GM19468 (cell line): ENCODE measurements around the gene APIP.
A peak's percentile ranks its signal among the peaks of the same experiment; 100 is the strongest.
"Not testable (repeated sequence)": the region's sequence is repeated elsewhere in the genome, so short reads cannot be mapped to it uniquely, and the experiment has no call there.

Experiments used
- ATAC-seq: cut with Tn5 transposase; IDR thresholded peaks from one replicate; pipeline ENCODE4 v1.9.1; 2021; ENCODE audit warnings: mild to moderate bottlenecking, moderate library complexity, moderate number of reproducible peaks; ENCODE audit not compliant: unreplicated experiment; ENCODE audit errors: extremely low read depth

The APIP gene

DNA sequence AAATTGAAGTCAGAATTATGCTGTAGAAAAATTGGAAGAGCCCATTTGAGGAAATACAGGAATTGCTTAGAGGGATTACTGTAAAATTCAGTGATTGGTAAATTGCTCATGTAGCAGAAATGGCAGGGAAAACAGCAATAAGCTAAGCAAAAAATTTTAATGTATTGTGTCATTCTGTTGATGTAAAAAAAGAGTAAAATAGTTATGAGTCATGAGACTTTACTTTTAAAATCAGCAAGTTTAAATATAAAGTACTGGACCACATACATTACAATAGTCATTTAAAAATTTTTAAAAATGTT, 10.6 kb upstream of the APIP start:
- no peak for ATAC-seq

DNA sequence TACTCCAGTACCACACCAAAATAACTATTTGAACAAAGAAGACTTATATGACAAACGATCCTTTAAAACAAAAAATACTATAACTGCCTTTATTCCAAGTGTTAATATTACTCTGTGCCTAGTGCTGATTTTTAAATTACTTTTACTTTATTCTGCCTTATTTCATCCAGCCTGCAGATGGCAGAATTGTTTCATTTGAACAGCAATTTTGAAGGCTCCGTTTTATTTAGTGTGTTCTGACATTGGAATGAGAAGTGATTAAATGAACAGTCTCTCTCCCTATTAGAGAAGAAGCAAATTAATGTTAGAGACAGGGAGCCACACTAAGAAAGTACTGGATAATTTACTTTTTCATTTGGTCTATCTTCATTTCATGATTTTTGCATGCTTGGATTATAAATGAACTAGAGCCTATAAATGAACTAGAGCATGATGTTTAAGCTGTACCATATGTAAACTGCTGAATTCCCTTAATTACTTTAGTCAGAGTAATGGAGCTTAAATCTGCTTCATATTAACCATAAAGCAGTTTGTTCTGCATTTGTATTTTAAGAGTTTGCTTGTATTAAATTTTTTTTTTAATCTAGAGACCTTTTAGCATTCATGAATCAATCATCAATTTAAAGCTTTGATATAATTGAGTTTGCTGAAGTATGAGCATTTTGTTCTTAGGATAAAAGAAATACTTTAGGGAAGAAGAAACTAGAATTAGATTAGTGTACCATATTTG, 10.1 kb upstream of the APIP start:
- no peak for ATAC-seq

DNA sequence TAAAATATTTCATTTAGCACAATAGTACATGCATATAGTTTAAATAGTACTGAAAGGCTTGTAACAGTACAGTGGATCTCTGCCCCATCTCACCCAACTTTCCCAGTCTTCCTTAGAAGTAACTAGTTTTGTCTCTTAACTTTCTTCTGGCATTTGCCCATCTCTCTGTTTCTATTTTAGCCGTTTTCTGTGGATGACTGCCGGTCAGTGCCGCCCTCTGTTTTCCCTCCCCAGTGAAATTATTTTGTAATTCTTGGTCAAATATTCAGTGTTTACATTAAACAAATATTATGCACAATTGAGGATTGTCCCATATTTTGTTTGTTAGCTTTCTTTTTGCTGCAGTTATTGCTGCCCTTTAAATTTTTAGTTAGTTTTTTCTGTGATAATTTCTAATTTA, 8.5 kb upstream of the APIP start:
- ATAC-seq, result no peak

DNA sequence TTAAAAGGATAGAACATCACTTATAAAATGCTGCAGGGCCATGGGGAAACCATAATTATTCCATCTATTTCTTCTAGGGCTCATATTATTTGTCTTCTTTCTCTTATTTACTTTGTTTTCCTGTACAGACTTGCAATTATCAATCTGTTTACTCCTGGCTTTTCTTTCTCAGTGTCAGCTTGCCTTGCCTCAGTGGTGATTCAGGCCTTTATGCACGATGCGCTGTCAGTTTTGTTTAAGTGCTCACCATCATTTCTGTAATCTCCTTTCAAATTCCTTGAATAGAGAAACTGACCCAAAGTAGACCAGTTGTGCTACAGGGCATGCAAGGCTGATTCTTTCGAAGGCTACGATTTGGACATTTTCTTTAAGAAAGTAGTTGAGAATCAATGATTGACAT, 5.0 kb upstream of the APIP start:
- no peak for ATAC-seq

DNA sequence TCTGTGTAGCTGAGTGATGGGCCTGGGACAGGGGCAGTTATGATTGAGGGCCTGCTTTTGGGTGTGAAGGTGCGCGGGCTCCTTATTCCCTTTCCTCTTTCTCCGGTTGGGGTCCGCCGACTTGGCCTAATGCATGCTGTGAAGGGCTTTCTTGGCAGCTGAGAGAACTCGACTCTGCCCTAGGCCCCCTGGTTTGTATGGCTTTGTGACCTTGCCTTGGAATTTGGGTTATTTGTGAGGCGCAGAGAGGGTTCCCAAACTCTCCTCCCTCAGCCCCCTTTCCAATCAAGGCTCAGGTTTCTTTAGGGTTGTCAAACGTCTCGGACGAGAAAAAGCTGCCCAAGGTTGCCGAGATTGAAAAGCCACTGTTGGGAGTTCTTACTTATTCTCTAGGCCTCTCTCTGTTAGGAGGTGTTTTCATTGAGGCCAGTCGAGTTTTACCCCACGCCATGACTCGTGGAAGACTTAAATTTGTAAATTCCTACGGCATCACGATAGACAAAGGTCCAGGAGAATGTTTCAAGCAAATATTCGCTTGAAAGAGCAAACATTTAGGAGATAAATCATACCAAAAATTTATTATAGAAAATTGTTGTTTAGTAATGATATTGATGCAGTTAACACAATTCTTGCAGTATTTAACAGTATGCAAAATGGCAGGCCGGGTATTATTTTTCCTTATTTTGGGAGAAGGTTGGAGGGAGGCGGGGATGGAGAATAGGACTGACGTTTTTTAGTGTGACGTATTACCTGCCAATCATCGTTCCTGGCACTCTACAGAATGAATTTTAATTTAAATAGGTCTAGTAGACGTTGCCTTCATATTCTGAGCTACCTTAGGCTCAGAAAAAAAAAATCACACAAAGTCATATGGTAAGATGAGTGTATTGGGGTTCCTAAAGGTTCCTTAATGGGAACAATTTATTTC, 928 bp upstream of the APIP start:
- no peak for ATAC-seq

DNA sequence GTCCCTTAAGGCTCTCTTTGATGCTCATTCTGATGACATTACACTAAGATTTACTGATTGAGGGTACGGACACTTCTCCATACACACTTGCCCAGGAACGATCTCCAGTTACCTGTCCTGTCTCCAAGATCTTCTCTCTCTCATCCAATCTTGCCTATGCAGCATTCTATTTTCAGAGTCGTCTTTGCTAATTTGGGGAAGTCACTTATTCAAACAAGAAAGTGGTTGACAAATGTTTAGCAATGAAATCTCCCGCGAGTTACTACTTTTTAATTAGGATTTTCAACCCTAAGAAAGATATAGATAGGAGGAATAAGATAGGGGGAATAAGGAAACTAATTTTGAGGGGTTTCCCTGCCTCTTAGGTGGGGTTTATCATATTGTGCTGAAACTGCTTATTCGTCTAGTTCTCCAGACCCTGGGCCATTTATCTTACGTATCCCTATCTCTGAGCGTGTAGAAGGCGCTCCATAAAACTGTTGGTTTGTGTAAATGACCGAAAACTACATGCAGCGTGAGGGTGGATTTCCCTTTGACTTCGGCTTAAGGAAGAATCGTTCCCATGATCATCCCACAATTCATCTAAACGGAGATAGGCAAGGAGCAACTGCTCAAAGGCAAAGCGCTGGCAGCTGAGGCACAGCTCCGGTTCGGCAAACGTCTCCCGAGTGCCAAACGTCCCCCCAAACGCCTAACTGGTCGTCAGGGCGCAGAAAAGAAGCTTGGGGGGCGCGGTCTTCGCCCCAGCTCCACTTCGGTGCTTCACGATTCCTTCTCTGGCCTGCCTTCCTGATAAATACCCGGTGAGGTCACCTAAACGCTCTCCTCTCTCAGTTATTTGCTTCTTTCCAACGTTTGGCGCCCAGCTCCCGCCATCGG, 804 bp downstream of the APIP start:
- ATAC-seq, result no peak

DNA sequence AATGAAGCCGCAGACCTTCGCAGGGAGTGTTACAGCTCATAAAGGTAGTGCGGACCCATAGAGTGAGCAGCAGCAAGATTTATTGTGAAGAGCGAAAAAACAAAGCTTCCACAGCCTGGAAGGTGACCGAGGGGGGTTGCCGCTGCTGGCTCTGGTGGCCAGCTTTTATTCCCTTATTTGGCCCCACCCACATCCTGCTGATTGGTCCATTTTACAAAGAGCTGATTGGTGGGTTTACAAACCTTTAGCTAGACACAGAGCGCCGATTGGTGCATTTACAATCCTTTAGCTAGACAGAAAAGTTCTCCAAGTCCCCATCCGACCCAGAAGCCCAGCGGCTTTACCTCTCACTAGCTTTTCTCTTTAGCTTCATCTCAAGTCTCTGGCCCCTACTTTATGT, 2.6 kb downstream of the APIP start:
- ATAC-seq, result not testable (repeated sequence)

DNA sequence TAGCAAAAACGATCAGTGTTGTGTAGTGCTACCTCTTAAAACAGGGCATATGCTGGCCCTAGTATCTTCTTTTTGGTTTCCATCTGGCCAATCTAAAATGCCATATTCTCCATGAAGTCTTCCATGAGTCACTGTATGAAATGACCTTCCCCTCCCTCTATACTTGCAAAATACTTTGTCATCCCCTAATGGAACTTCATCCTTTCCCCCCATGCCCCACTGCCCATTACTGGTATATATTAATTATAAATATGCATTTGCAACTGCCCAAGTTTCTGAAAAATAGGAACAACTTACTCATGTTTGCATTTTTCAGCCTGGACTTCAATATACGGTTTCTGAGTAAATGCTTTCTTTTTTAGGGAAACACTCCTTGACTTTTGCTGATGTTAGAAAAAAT, 4.5 kb downstream of the APIP start:
- no peak for ATAC-seq

DNA sequence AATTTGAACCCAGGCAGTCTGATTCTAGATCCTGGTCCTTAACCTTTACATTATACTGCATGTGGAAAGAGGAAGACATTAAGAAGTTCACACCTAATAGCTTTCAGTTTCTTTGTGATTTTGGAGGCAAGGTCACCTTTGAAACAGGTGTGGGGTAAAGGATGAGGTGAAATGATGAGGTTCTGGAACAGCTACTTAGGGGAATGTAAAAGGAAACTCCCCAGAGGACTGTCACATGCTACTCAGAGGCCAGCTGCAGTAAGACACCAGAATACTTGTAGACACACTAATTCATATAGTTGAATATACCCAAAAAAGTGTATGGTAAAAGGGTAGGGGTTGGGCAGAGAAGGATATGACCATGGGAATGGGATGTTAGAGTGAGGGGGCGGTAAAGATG, 5.4 kb downstream of the APIP start:
- peak; percentile 30 for ATAC-seq

DNA sequence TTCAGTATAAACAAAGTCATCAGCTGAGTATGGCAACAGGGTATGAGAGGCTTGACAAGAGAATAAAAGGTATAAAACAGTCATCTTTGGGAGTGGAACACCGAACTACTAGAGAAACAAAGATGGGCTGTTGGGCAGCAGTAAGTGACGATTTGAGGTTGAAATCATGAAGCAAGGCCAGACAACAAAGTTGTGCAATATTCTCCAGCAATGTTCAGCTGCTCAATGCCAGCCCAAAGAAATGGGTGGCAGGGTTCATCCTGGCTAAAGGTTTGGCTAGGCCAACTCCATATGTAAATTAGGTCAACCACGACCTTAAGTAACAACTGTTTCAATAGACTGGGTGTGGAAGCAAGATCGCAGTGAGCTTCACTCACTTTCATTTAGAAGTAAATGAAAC, 6.2 kb downstream of the APIP start:
- ATAC-seq, result no peak

DNA sequence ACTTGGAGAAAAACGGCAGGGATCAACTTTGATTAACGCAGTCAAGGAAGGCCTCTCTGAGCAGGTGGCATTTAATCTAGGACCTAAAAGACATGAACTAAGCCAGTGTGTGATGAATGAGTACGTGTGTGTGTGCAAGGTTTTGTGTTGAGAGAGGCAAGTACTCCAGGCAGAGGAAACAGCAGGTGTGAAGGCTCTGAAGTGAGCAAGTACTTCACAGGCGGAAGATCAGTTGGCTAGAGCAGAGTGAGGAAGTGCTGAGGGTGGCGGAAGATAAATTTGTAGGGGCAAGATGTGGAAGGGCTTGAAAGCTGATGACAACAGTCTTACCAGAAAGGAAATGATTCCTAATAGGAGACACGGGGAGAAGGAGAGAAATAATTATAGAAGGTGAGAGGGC, 6.8 kb downstream of the APIP start:
- ATAC-seq, result no peak

DNA sequence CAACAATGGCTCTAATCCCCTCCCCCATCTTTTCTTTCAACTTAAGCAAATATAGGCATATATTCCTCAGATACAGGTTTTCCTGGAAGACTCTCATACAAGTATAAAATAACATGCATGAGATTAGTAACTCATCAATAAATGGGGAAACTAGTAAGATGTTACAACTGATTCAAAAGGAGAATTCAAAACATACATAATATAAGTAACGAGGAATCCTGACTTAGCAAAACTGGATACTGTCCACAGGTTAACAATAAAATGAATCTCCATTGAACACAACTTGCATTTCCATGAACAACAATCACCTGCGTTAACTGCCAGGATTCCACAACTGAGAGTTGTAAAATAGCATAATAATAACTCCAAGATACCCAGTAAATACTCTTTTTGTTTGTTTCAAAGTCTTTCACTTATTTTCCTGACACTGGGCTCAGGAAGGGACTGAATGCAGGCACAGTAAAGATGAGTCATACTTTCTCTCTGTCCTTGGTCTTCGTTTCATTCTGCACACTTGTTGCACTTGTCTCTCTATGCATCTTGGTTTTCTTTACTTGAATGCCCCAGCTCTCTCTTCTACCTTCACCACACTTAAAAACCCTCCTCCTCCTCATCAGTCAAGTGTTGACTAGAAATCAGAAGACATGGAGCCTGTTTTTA, 8.1 kb downstream of the APIP start:
- ATAC-seq, result no peak

DNA sequence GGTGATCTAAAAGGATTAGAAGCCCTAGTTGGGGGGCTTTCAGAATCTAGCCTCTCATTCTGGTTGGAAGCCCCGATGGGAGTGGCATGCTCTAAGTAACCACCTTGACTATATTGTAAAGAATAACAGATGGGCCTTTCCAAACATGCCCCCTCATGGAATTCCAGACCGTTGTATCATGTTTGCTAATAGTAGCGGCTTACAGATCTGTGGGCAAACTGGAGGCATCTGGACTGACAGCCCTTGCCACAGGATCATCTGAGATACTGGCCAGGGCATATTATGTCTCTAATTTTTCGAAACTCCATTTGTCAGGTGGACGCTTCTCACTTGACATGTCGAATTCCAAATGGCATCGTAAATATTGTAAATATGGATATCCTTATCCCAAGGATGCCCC, 10.5 kb downstream of the APIP start:
- ATAC-seq, result no peak

DNA sequence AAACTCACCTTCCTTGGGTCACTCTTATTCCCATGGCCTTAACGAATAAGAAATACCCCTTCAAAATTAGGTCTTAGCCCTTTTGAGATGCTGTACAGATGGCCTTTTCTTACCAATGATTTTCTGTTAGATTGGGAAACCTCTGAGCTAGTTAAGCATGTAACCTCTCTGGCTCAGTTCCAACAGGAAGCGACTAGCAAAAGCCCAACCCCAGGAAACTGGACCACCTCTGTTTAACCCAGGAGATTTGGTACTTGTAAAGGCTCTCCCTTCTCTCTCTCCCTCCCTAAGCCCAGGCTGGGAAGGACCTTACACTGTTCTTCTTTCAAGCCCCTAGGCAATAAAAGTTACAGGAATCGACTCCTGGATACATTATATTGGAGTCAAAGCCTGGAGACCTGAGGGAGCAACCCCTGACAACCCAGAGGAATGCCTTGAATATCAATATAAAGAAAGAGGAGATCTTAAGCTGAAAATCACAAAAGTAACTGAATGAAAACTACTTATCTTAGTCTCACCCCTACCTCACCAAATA, 11.7 kb downstream of the APIP start:
- ATAC-seq, result no peak

DNA sequence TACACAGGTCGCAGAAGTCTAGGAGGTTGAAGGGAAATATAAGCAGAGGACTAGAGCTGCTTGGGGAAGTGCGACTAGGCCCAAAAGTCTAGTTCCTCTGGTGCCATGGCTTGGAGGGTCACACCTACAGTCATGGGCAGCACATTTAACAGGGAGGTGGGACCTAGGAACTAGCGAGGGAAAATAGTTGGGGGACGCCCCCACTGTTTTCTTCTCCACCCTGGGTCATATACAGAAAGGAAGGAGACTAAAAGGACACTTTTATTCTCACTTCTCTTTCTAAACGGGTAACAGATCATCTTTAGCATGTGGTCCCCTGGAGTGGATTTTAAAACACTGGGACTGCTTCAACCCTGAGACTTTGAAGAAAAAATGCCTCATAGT, 16.6 kb downstream of the APIP start:
- no peak for ATAC-seq

DNA sequence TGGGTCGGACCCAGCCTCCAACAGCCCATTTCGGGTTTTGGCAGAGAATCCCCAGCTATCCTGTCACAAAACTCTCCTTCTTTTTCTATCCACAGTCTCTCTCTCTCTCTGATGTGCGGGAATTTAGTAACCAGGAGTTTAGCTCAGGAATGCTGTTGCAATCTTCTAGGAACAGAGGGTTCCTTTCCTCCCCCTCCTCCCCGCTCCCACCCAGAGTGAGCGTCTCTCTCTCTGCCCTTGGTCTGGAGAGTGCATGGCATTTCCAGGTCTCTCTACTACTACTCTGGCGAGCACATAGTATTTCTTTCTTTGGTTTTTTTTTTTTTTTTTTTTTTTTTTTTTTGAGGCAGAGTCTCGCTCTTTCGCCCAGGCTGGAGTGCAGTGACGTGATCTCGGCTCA, 17.7 kb downstream of the APIP start:
- no peak for ATAC-seq

DNA sequence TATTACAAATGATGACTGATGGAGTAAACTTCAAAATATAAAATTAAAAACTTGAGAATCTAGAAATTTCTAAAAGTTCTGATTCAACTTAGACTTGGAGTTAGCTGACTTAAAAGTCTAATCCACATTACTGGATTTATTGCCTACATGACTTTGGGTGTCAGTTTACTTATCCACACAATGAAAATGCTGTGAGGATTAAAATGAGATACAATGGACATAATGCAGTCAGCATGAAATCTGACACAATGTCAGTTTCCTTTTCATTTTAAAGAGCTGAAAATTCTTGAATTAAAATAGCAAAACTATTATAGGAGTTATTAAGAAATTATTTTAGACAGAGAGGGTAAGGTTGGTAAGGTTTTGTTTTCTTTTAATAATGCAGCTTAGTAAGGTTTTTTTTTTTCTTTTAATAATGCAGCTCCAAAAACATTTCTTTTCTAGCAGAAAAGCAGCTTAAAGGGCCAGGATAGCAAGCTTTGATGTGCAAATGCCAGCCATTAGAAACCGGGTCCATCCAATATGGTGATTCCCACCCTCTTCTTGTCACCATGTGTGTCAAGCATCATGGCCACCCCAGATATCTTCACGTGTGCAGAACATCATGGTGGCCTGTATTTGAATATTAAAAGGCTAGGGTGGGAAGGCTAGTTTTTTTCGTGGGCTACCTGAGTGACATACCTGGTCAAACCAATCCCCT, 18.9 kb downstream of the APIP start:
- ATAC-seq, result no peak

DNA sequence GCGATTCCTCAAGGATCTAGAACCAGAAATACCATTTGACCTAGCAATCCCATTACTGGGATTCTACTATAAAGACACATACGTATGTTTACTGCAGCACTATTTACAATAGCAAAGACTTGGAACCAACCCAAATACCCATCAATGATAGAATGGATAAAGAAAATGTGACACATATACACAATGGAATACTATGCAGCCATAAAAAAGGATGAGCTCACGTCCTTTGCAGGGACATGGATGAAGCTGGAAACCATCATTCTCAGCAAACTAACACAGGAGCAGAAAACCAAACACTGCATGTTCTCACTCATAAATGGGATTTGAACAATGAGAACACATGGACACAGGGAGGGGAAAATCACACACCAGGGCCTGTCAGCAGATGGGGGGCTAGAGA, 20.0 kb downstream of the APIP start:
- not testable (repeated sequence) for ATAC-seq

DNA sequence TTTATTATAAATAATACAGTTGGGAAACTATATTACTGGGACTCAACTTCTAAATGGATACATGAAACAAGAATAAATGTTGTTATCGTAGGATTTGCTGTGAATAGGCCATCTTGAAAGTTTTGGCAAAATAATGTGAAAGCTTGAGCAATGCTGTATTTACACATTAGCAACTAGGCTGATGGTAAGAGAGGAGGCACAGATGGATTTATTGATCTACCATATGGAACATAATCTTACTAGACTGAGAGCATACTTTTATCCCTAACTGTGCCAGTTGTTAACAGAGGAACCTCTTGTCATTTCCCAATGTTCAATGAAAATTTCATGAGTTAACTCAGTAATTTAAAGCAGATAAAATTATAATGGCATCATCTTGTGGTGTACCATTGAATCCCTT, 22.8 kb downstream of the APIP start:
- ATAC-seq, result no peak

DNA sequence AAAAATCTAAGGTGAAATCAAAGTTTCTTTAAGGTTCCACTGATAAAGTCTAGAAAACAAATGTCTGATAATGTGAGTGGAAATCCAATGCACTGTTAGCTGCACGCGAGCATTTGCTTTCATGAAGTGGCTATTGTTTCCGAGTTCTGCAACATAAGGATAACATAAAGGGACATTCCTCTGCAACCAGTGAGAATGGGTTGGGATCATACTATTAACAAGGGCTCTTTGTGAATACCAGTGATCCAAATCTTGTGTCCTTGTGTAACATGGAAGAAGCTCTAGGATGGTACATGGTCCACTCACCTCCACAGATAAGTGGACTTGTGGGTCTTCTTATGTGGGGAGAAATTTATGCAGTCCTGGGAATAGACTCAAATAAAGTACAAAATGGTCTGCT, 24.6 kb downstream of the APIP start:
- no peak for ATAC-seq
